ENCODE measurements around the gene HSPA12A. TPM values are rescaled to one million over a fixed set of nuclear protein-coding genes. Genes with fewer than 3 reads are reported as not detected.

HSPA12A gene
- total RNA-seq, 2 experiments from 2014 or later: 0.49 TPM; not detected in 1

GRCh38 chr10:116728526-116729096, 13.8 kb downstream of the HSPA12A start:
- no peak overlapping the region for H3K27ac ChIP-seq (ENCODE audit: low read depth in 1 of 2, low read length in 2 of 2)
- H3K9me3 ChIP-seq (ENCODE audit: control insufficient read depth in 1 of 2, insufficient read depth in 1 of 2, low read length in 2 of 2): peaks cover 0 to 22% of the 10 kb centered on the region in 2 experiments
- peaks cover 93% of the 10 kb centered on the region for H3K27me3 Mint-ChIP-seq
- H3K9me3 Mint-ChIP-seq: no peaks in the 10 kb centered on the region
- H3K4me3 ChIP-seq (ENCODE audit: low read length): no peak overlapping the region
- no peaks in the 10 kb centered on the region for H3K36me3 Mint-ChIP-seq (ENCODE audit: low read depth)
- no peak overlapping the region for H3K27ac Mint-ChIP-seq
- no peak for DNase-seq
- intact Hi-C loops (cut with DNase I, micrococcal nuclease): loop anchor here in 1 of 2 experiments (10.0 kb wide), 1 partner anchor 56 kb away; no protein-coding TSS in a partner anchor
- ATAC-seq (ENCODE audit: poor library complexity): no peak
- peaks cover 32% of the 10 kb centered on the region for H3K4me1 Mint-ChIP-seq (ENCODE audit: low read depth)
- peaks cover 20% of the 10 kb centered on the region for H3K4me1 ChIP-seq (ENCODE audit: insufficient read depth, low read length)
- TF ChIP-seq CTCF (IDR thresholded peaks at IDR 0.05): no peak
- H3K4me3 Mint-ChIP-seq: no peak overlapping the region
- peaks cover 61 to 64% of the 10 kb centered on the region in 2 experiments for H3K27me3 ChIP-seq (ENCODE audit: control insufficient read depth in 1 of 2, insufficient read depth in 2 of 2, low read length in 2 of 2)
- POLR2A ChIA-PET: no interaction called here
- no peaks in the 10 kb centered on the region for H3K36me3 ChIP-seq (ENCODE audit: insufficient read depth, low read length)
- CTCF ChIA-PET: no interaction called here

GRCh38 chr10:116723428-116724281, 18.7 kb downstream of the HSPA12A start:
- no peak overlapping the region for H3K27ac Mint-ChIP-seq
- H3K4me3 Mint-ChIP-seq: peak overlapping the region; percentile 60
- H3K9me3 ChIP-seq (ENCODE audit: control insufficient read depth in 1 of 2, insufficient read depth in 1 of 2, low read length in 2 of 2): peaks cover 0 to 32% of the 10 kb centered on the region in 2 experiments
- H3K27ac ChIP-seq (ENCODE audit: low read depth in 1 of 2, low read length in 2 of 2): no peak overlapping the region
- ATAC-seq (ENCODE audit: poor library complexity) (peak; percentile 94), DNase-seq (peak; percentile 12 to 83 (median 48))
- peaks cover 65% of the 10 kb centered on the region for H3K4me1 Mint-ChIP-seq (ENCODE audit: low read depth)
- H3K4me3 ChIP-seq (ENCODE audit: low read length): no peak overlapping the region
- intact Hi-C loops (cut with DNase I, micrococcal nuclease): loop anchor here in 1 of 2 experiments (10.0 kb wide), 1 partner anchor 61 kb away; no protein-coding TSS in a partner anchor
- peaks cover 66 to 78% of the 10 kb centered on the region in 2 experiments for H3K27me3 ChIP-seq (ENCODE audit: control insufficient read depth in 1 of 2, insufficient read depth in 2 of 2, low read length in 2 of 2)
- CTCF ChIA-PET: no interaction called here
- POLR2A ChIA-PET: no interaction called here
- H3K36me3 Mint-ChIP-seq (ENCODE audit: low read depth): no peaks in the 10 kb centered on the region
- H3K27me3 Mint-ChIP-seq: peaks cover 95% of the 10 kb centered on the region
- H3K36me3 ChIP-seq (ENCODE audit: insufficient read depth, low read length): no peaks in the 10 kb centered on the region
- H3K9me3 Mint-ChIP-seq: no peaks in the 10 kb centered on the region
- TF ChIP-seq CTCF (IDR thresholded peaks at IDR 0.05): no peak
- peaks cover 34% of the 10 kb centered on the region for H3K4me1 ChIP-seq (ENCODE audit: insufficient read depth, low read length)

- Histone ChIP-seq H3K4me3 (ENCODE audit: low read length) (no peak overlapping the region), H3K36me3 (ENCODE audit: insufficient read depth, low read length) (no peaks in the 10 kb centered on the region), H3K27me3 (ENCODE audit: control insufficient read depth in 1 of 2, insufficient read depth in 2 of 2, low read length in 2 of 2) (peaks cover 67 to 81% of the 10 kb centered on the region in 2 experiments), H3K9me3 (ENCODE audit: control insufficient read depth in 1 of 2, insufficient read depth in 1 of 2, low read length in 2 of 2) (peaks cover 0 to 30% of the 10 kb centered on the region in 2 experiments), H3K4me1 (ENCODE audit: insufficient read depth, low read length) (peaks cover 34% of the 10 kb centered on the region), H3K27ac (ENCODE audit: low read depth in 1 of 2, low read length in 2 of 2) (no peak overlapping the region)
- no peak for ATAC-seq (ENCODE audit: poor library complexity)
- DNase-seq: no peak
- Mint-ChIP-seq H3K4me3 (peak overlapping the region; percentile 15), H3K27me3 (peaks cover 95% of the 10 kb centered on the region), H3K9me3 (no peaks in the 10 kb centered on the region), H3K36me3 (ENCODE audit: low read depth) (no peaks in the 10 kb centered on the region), H3K4me1 (ENCODE audit: low read depth) (peaks cover 65% of the 10 kb centered on the region), H3K27ac (no peak overlapping the region)
- intact Hi-C loops (cut with DNase I, micrococcal nuclease): loop anchor here in 1 of 2 experiments (10.0 kb wide), 1 partner anchor 62 kb away; no protein-coding TSS in a partner anchor
- CTCF ChIA-PET: no interaction called here
- TF ChIP-seq CTCF (IDR thresholded peaks at IDR 0.05): no peak
- POLR2A ChIA-PET: no interaction called here
Measured at GRCh38 chr10:116722736-116723427, 19.5 kb downstream of the HSPA12A start.

All from CD4-positive, alpha-beta T cell (primary cell).